ENCODE results near the gene TMEM222.

The TMEM222 gene

GRCh38 chr1:27316860-27317259 is 5.1 kb upstream of the TMEM222 start:
- H3K9me3 Mint-ChIP-seq: no peaks in the 10 kb centered on the region
- H3K36me3 Mint-ChIP-seq (ENCODE audit: insufficient read depth): peaks cover 5% of the 10 kb centered on the region
- no peak overlapping the region for H3K27ac Mint-ChIP-seq
- ATAC-seq (replicated peaks): no peak
- peaks cover 3% of the 10 kb centered on the region in 2 donors for H3K4me1 Mint-ChIP-seq (ENCODE audit: low read depth in 2 of 2)
- peaks cover 6 to 9% of the 10 kb centered on the region in 2 donors for H3K27me3 Mint-ChIP-seq
- H3K4me3 Mint-ChIP-seq: no peak overlapping the region
- DNase-seq: no peak

- Mint-ChIP-seq H3K4me1 (ENCODE audit: low read depth in 2 of 2) (peaks cover 8 to 9% of the 10 kb centered on the region in 2 donors), H3K27ac (no peak overlapping the region), H3K36me3 (ENCODE audit: insufficient read depth) (peaks cover 11% of the 10 kb centered on the region), H3K4me3 (no peak overlapping the region), H3K27me3 (peaks cover 6 to 9% of the 10 kb centered on the region in 2 donors), H3K9me3 (no peaks in the 10 kb centered on the region)
- no peak for DNase-seq
- ATAC-seq (replicated peaks): no peak
These were observed 3.8 kb upstream of the TMEM222 start for GRCh38 chr1:27318136-27318535.

GRCh38 chr1:27318596-27318995 is 3.4 kb upstream of the TMEM222 start:
- H3K27me3 Mint-ChIP-seq: peaks cover 6 to 9% of the 10 kb centered on the region in 2 donors
- ATAC-seq (replicated peaks) (no peak), DNase-seq (no peak)
- no peak overlapping the region for H3K4me3 Mint-ChIP-seq
- H3K4me1 Mint-ChIP-seq (ENCODE audit: low read depth in 2 of 2): peaks cover 11 to 12% of the 10 kb centered on the region in 2 donors
- H3K27ac Mint-ChIP-seq: no peak overlapping the region
- H3K36me3 Mint-ChIP-seq (ENCODE audit: insufficient read depth): peaks cover 10% of the 10 kb centered on the region
- H3K9me3 Mint-ChIP-seq: no peaks in the 10 kb centered on the region

GRCh38 chr1:27322569-27323240 is 742 bp downstream of the TMEM222 start:
- Mint-ChIP-seq H3K9me3 (no peaks in the 10 kb centered on the region), H3K27ac (peak overlapping the region; percentile 93 to 94), H3K36me3 (ENCODE audit: insufficient read depth) (peaks cover 17% of the 10 kb centered on the region), H3K27me3 (peaks cover 6 to 9% of the 10 kb centered on the region in 2 donors), H3K4me1 (ENCODE audit: low read depth in 2 of 2) (peaks cover 32 to 43% of the 10 kb centered on the region in 2 donors), H3K4me3 (peak overlapping the region; percentile 91 to 92)
- DNase-seq: no peak
- ATAC-seq (replicated peaks): no peak

GRCh38 chr1:27325286-27325685 is 3.3 kb downstream of the TMEM222 start:
- no peak for ATAC-seq (replicated peaks)
- H3K4me3 Mint-ChIP-seq: no peak overlapping the region
- no peaks in the 10 kb centered on the region for H3K27me3 Mint-ChIP-seq
- no peaks in the 10 kb centered on the region for H3K9me3 Mint-ChIP-seq
- peaks cover 24% of the 10 kb centered on the region for H3K36me3 Mint-ChIP-seq (ENCODE audit: insufficient read depth)
- DNase-seq: no peak
- no peak overlapping the region for H3K27ac Mint-ChIP-seq
- H3K4me1 Mint-ChIP-seq (ENCODE audit: low read depth in 2 of 2): peaks cover 39 to 59% of the 10 kb centered on the region in 2 donors

GRCh38 chr1:27327964-27328363 is 6.0 kb downstream of the TMEM222 start:
- no peaks in the 10 kb centered on the region for H3K27me3 Mint-ChIP-seq

GRCh38 chr1:27330786-27331185 is 8.8 kb downstream of the TMEM222 start:
- Mint-ChIP-seq H3K27ac (peak overlapping the region in 1 of 2 donors; percentile 54), H3K4me1 (ENCODE audit: low read depth in 2 of 2) (peaks cover 32 to 56% of the 10 kb centered on the region in 2 donors)

More at GRCh38 chr1:27327964-27328363, 6.0 kb downstream of the TMEM222 start:
- Mint-ChIP-seq H3K4me1 (ENCODE audit: low read depth in 2 of 2) (peaks cover 42 to 70% of the 10 kb centered on the region in 2 donors), H3K4me3 (no peak overlapping the region), H3K9me3 (no peaks in the 10 kb centered on the region), H3K36me3 (ENCODE audit: insufficient read depth) (peaks cover 25% of the 10 kb centered on the region), H3K27ac (peak overlapping the region; percentile 51 to 83)
- no peak for DNase-seq
- no peak for ATAC-seq (replicated peaks)

GRCh38 chr1:27331426-27331825 is 9.5 kb downstream of the TMEM222 start:
- H3K9me3 Mint-ChIP-seq: no peaks in the 10 kb centered on the region
- ATAC-seq (replicated peaks): no peak
- no peaks in the 10 kb centered on the region for H3K27me3 Mint-ChIP-seq
- no peak overlapping the region for H3K4me3 Mint-ChIP-seq
- peaks cover 24% of the 10 kb centered on the region for H3K36me3 Mint-ChIP-seq (ENCODE audit: insufficient read depth)
- peaks cover 28 to 50% of the 10 kb centered on the region in 2 donors for H3K4me1 Mint-ChIP-seq (ENCODE audit: low read depth in 2 of 2)
- DNase-seq: no peak
- H3K27ac Mint-ChIP-seq: peak overlapping the region in 1 of 2 donors; percentile 54

More at GRCh38 chr1:27330786-27331185, 8.8 kb downstream of the TMEM222 start:
- H3K27me3 Mint-ChIP-seq: no peaks in the 10 kb centered on the region
- H3K9me3 Mint-ChIP-seq: no peaks in the 10 kb centered on the region
- peaks cover 22% of the 10 kb centered on the region for H3K36me3 Mint-ChIP-seq (ENCODE audit: insufficient read depth)
- ATAC-seq (replicated peaks): no peak
- no peak for DNase-seq
- H3K4me3 Mint-ChIP-seq: no peak overlapping the region

GRCh38 chr1:27331922-27332321 is 10.0 kb downstream of the TMEM222 start:
- Mint-ChIP-seq H3K27ac (peak overlapping the region in 1 of 2 donors; percentile 54), H3K27me3 (no peaks in the 10 kb centered on the region), H3K4me3 (no peak overlapping the region), H3K4me1 (ENCODE audit: low read depth in 2 of 2) (peaks cover 25 to 45% of the 10 kb centered on the region in 2 donors), H3K36me3 (ENCODE audit: insufficient read depth) (peaks cover 24% of the 10 kb centered on the region), H3K9me3 (no peaks in the 10 kb centered on the region)
- no peak for DNase-seq
- ATAC-seq (replicated peaks): no peak

GRCh38 chr1:27332536-27333281 is 10.7 kb downstream of the TMEM222 start:
- DNase-seq (peak; percentile 56 to 62 (median 59)), ATAC-seq (replicated peaks) (peak; percentile 93)
- H3K27ac Mint-ChIP-seq: peak overlapping the region; percentile 54 to 74
- peak overlapping the region in 1 of 2 donors; percentile 17 for H3K4me3 Mint-ChIP-seq
- H3K9me3 Mint-ChIP-seq: no peaks in the 10 kb centered on the region
- peaks cover 24 to 39% of the 10 kb centered on the region in 2 donors for H3K4me1 Mint-ChIP-seq (ENCODE audit: low read depth in 2 of 2)
- H3K36me3 Mint-ChIP-seq (ENCODE audit: insufficient read depth): peaks cover 25% of the 10 kb centered on the region
- H3K27me3 Mint-ChIP-seq: no peaks in the 10 kb centered on the region

- Mint-ChIP-seq H3K36me3 (ENCODE audit: insufficient read depth) (peaks cover 23% of the 10 kb centered on the region), H3K27ac (no peak overlapping the region), H3K9me3 (no peaks in the 10 kb centered on the region), H3K4me3 (no peak overlapping the region), H3K27me3 (no peaks in the 10 kb centered on the region), H3K4me1 (ENCODE audit: low read depth in 2 of 2) (peaks cover 17 to 30% of the 10 kb centered on the region in 2 donors)
- ATAC-seq (replicated peaks): no peak
- no peak for DNase-seq
These were observed 11.8 kb downstream of the TMEM222 start for GRCh38 chr1:27333717-27334279.

GRCh38 chr1:27335506-27336422 is 13.8 kb downstream of the TMEM222 start:
- H3K9me3 Mint-ChIP-seq: no peaks in the 10 kb centered on the region
- peak overlapping the region in 1 of 2 donors; percentile 57 for H3K27ac Mint-ChIP-seq
- peaks cover 18% of the 10 kb centered on the region for H3K36me3 Mint-ChIP-seq (ENCODE audit: insufficient read depth)
- H3K4me1 Mint-ChIP-seq (ENCODE audit: low read depth in 2 of 2): peaks cover 29 to 34% of the 10 kb centered on the region in 2 donors
- no peaks in the 10 kb centered on the region for H3K27me3 Mint-ChIP-seq
- ATAC-seq (replicated peaks): no peak
- no peak for DNase-seq
- H3K4me3 Mint-ChIP-seq: no peak overlapping the region

- no peak for ATAC-seq (replicated peaks)
- Mint-ChIP-seq H3K4me1 (ENCODE audit: low read depth in 2 of 2) (peaks cover 38 to 40% of the 10 kb centered on the region in 2 donors), H3K27me3 (no peaks in the 10 kb centered on the region), H3K36me3 (ENCODE audit: insufficient read depth) (peaks cover 17% of the 10 kb centered on the region), H3K4me3 (no peak overlapping the region), H3K27ac (peak overlapping the region; percentile 15 to 54), H3K9me3 (no peaks in the 10 kb centered on the region)
- no peak for DNase-seq
These were observed 14.8 kb downstream of the TMEM222 start for GRCh38 chr1:27336756-27337155.
